ENCODE measurements around the gene WNT7A. TPM values are rescaled to one million over a fixed set of nuclear protein-coding genes. Genes with fewer than 3 reads are reported as not detected.

WNT7A gene
- total RNA-seq, 1 experiment from 2014 or later = not detected

DNA sequence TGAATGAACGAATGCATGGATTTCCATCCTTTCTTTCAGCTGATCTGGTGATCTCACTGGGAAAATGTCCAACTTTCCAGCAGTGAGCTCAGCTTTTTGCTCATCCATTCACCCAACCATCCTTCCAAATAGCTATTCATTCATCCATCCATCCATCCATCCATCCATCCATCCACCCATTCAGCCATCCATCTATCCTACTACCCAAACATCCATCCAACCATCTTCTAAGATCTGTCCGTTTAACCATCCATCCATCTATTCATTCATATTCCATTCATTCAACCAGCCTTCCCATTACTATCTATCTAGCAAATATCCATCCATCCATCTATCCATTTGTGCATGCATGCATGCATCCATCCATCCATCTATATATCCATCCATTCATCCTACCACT is 39.4 kb downstream of the WNT7A start:
- no peaks in the 10 kb centered on the region for H3K79me1 ChIP-seq (ENCODE audit: insufficient read depth, low read depth, low read length, poor library complexity, severe bottlenecking)
- no peaks in the 10 kb centered on the region for H3K23me2 ChIP-seq (ENCODE audit: insufficient read length, low read depth, low read length, poor library complexity, severe bottlenecking)
- H3K27me3 Mint-ChIP-seq (ENCODE audit: low read depth) = peaks cover 4% of the 10 kb centered on the region
- no peak overlapping the region for H2BK5ac ChIP-seq (ENCODE audit: insufficient read length, low read length)
- H3K4me3 Mint-ChIP-seq = no peak overlapping the region
- TF ChIP-seq, protein P1, sequence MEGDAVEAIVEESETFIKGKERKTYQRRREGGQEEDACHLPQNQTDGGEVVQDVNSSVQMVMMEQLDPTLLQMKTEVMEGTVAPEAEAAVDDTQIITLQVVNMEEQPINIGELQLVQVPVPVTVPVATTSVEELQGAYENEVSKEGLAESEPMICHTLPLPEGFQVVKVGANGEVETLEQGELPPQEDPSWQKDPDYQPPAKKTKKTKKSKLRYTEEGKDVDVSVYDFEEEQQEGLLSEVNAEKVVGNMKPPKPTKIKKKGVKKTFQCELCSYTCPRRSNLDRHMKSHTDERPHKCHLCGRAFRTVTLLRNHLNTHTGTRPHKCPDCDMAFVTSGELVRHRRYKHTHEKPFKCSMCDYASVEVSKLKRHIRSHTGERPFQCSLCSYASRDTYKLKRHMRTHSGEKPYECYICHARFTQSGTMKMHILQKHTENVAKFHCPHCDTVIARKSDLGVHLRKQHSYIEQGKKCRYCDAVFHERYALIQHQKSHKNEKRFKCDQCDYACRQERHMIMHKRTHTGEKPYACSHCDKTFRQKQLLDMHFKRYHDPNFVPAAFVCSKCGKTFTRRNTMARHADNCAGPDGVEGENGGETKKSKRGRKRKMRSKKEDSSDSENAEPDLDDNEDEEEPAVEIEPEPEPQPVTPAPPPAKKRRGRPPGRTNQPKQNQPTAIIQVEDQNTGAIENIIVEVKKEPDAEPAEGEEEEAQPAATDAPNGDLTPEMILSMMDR (conservative IDR thresholded peaks at IDR 0.05) = no peak
- H3K14ac ChIP-seq (ENCODE audit: insufficient read depth, low read length) = no peak overlapping the region
- no peak for DNase-seq
- no peaks in the 10 kb centered on the region for H3K9me3 ChIP-seq (ENCODE audit: control insufficient read depth, low read depth, low read length)
- H3K36me3 Mint-ChIP-seq (ENCODE audit: insufficient read depth in 1 of 3, low read depth in 3 of 3) = no peaks in the 10 kb centered on the region
- H2BK20ac ChIP-seq (ENCODE audit: low read depth, low read length, poor library complexity, severe bottlenecking) = no peak overlapping the region
- no peak overlapping the region for H3K4ac ChIP-seq (ENCODE audit: low read depth, low read length)
- no peak overlapping the region for H3K27ac ChIP-seq (ENCODE audit: insufficient read length, low read depth, low read length)
- H3K27me3 ChIP-seq (ENCODE audit: insufficient read depth, low read length) = no peaks in the 10 kb centered on the region
- no peaks in the 10 kb centered on the region for H4K20me1 ChIP-seq (ENCODE audit: control insufficient read depth, insufficient read depth, insufficient read length)
- H4K91ac ChIP-seq (ENCODE audit: insufficient read length, low read depth, low read length) = no peak overlapping the region
- no peak overlapping the region for H2BK120ac ChIP-seq (ENCODE audit: low read depth, low read length, poor library complexity, severe bottlenecking)
- 100% methylated on average over 1 of the region's 2 CpGs for WGBS (ENCODE audit: extremely low coverage, insufficient read length, low lambda C conversion rate)
- H4K5ac ChIP-seq (ENCODE audit: insufficient read length, low read depth, low read length) = no peak overlapping the region
- no peak overlapping the region for H2AK5ac ChIP-seq (ENCODE audit: insufficient read length, low read length)
- no peaks in the 10 kb centered on the region for H3K9me3 Mint-ChIP-seq
- H3K4me1 ChIP-seq (ENCODE audit: insufficient read depth, low read length) = no peaks in the 10 kb centered on the region
- H3K4me2 ChIP-seq (ENCODE audit: insufficient read depth, insufficient read length, low read length) = no peak overlapping the region
- H2AFZ ChIP-seq (ENCODE audit: low read length) = no peak overlapping the region
- no peaks in the 10 kb centered on the region for H3K79me2 ChIP-seq (ENCODE audit: insufficient read depth, low read length)
- no peak overlapping the region for H2BK12ac ChIP-seq (ENCODE audit: insufficient read length, low read depth, low read length)
- no peak overlapping the region for H3K18ac ChIP-seq (ENCODE audit: insufficient read length, low read depth, low read length)
- H3K9ac ChIP-seq (ENCODE audit: extremely low read depth, insufficient read length, low read length) = no peak overlapping the region
- no peak overlapping the region for H4K8ac ChIP-seq (replicated peaks; ENCODE audit: insufficient read length, low read depth, low read length)
- no peak overlapping the region for H2BK15ac ChIP-seq (ENCODE audit: low read depth, low read length)
- no peak overlapping the region for H3T11ph ChIP-seq (ENCODE audit: low read length)
- H3K23ac ChIP-seq (ENCODE audit: insufficient read length, low read depth, low read length) = no peak overlapping the region
- peaks cover 2 to 4% of the 10 kb centered on the region in 2 experiments; a peak in 2 of 4 replicates for H3K4me1 Mint-ChIP-seq
- no peak overlapping the region for H3K27ac Mint-ChIP-seq
- H3K56ac ChIP-seq (ENCODE audit: insufficient read length, low read depth, low read length) = no peak overlapping the region

Measured in H9 (cell line).